Astrocyte of the spinal cord (primary cell): ENCODE results near the gene KRTAP4-4.
"Not testable (repeated sequence)": the region's sequence is repeated elsewhere in the genome, so short reads cannot be mapped to it uniquely, and the experiment has no call there.

Experiments
- DNase-seq: peaks from one replicate; pipeline ENCODE4 v3.0.0; 2011; ENCODE audit warnings: low read depth, low spot score
- H3K4me3 ChIP-seq: 2 replicates; pipeline ENCODE4 v1.5.1; 2011; ENCODE audit warnings: low read depth, mild to moderate bottlenecking, low read length, moderate library complexity
- in situ Hi-C: cut with HindIII; loops from 2 replicates; pipeline ENCODE4 v1.10.0; 2017; ENCODE audit warnings: low sequenced_read_pairs
- TF ChIP-seq, protein P1 (sequence below): IDR thresholded peaks from 2 replicates; pipeline ENCODE4 v1.5.1; 2012; ENCODE audit warnings: low read depth, mild to moderate bottlenecking, low read length, inconsistent platforms

Gene KRTAP4-4

DNA sequence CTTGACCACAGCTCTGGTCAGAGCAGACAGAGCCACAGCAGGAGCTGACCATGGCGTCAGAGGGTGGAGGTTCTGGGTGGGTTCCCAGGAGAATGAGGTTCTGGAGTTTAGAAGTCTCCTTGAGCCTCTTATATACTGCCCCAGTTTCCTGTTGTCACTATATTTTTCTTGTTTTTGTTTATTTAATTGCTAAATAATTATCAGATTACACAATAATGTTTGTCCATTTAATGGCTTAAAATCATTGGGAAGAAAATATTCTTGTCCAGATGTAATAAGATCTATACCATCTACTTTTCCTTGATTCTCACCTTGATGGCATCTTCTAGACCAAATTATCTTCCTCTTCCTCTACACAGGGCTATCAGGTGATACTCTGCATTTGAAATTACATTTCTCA lies 7.6 kb upstream of the KRTAP4-4 start, which contains the start of gene KRTAP4-3:
Gene KRTAP4-3 (minus strand): TSS at position 101 of the 400 bp plus-strand sequence. CDS start 49 bp downstream, at position 52.
- no peak within 1 kb of the TSS for H3K4me3 ChIP-seq
- in situ Hi-C loops: no loop called here
- TF ChIP-seq, protein P1, sequence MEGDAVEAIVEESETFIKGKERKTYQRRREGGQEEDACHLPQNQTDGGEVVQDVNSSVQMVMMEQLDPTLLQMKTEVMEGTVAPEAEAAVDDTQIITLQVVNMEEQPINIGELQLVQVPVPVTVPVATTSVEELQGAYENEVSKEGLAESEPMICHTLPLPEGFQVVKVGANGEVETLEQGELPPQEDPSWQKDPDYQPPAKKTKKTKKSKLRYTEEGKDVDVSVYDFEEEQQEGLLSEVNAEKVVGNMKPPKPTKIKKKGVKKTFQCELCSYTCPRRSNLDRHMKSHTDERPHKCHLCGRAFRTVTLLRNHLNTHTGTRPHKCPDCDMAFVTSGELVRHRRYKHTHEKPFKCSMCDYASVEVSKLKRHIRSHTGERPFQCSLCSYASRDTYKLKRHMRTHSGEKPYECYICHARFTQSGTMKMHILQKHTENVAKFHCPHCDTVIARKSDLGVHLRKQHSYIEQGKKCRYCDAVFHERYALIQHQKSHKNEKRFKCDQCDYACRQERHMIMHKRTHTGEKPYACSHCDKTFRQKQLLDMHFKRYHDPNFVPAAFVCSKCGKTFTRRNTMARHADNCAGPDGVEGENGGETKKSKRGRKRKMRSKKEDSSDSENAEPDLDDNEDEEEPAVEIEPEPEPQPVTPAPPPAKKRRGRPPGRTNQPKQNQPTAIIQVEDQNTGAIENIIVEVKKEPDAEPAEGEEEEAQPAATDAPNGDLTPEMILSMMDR: no peak
- no peak for DNase-seq

DNA sequence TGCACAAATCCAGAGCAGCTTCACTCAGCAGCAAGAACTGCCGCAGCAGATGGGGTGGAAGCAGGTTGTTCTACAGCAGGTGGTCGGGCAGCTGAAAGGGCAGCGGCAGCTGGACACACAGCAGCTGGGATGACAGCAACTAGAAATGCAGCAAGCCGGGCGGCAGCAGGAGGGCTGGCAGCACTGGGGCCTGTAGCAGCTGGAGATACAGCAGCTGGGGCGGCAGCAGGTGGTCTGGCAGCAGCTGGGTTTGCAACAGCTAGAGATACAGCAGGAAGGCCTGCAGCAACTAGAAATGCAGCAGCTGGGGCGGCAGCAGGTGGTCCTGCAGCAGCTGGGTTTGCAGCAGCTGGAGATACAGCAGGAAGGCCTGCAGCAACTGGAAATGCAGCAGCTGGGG lies 7.0 kb upstream of the KRTAP4-4 start:
- TF ChIP-seq, protein P1: no peak
- in situ Hi-C loops: no loop called here
- no peak for DNase-seq
- no peak overlapping the region for H3K4me3 ChIP-seq

DNA sequence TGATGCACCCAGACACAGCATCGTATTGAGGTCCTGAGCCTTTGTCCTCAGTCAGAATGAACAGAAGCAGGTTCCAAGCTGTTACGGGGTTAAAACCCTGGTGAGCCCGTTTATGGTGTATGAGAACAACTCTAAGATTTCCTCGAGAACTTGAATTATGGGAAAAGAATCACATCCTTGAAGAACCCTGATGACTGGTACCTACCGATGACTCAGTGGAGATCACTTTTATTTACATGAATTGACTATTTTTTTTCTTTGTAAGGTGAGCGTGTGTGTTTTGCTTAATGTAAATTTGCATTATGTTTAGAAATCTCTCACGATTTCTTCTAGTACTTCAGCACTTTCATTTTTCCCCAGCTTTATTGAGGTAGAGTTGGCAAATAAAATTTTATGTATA lies 3.3 kb upstream of the KRTAP4-4 start:
- TF ChIP-seq, protein P1: no peak
- no peak for DNase-seq
- in situ Hi-C loops: no loop called here
- H3K4me3 ChIP-seq: no peak overlapping the region

DNA sequence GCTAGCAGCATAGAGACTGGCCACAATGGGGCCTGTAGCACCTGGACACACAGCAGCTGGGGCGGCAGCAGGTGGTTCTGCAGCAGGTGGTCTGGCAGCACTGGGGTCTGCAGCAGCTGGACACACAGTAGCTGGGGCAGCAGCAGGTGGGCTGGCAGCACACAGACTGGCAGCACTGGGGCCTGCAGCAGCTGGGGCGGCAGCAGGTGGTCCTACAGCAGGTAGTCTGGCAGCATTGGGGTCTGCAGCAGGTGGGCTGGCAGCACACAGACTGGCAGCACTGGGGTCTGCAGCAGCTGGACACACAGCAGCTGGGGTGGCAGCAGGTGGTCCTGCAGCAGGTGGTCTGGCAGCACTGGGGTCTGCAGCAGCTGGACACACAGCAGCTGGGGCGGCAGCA lies 358 bp downstream of the KRTAP4-4 start:
- H3K4me3 ChIP-seq, in situ Hi-C loops, DNase-seq: not testable (repeated sequence)

DNA sequence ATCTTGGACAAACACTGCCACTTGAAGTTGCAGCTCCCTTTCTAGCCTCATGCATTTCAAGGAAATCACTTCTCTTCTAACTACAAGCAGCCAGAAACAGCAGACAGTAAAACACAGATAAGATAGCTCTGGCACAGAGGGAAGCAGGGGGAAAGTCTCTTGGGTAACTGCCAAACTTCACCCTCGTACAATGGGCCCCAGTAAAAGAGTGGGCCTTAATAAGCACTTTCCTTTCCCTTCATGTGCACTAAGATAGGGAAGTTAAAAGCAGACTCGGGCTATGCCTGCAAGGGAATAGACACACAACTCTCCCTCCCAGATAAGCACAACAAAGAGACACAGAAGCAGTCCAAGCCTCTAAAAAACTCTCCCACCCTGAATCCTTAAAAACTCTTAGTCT lies 6.7 kb downstream of the KRTAP4-4 start:
- TF ChIP-seq, protein P1: no peak
- in situ Hi-C loops: no loop called here
- H3K4me3 ChIP-seq: no peak overlapping the region
- DNase-seq: no peak

DNA sequence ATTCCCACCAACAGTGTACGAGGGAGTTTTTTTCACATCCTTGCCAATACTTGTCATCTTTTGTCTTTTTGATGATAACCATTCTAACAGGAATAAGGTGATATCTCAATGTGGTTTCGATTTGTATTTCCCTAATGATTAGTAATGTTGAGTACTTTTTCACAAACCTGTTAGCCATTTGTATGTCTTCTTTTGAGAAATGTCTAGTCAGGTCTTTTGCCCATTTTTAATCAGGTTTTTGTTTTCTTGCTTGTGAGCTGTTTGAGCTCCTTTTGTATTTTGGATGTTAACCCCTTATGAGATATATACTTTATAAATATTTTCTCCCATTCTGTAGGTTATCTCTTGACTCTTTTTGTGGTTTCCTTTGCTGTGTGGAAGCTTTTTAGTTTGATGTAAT lies 9.0 kb downstream of the KRTAP4-4 start:
- in situ Hi-C loops: no loop called here
- no peak overlapping the region for H3K4me3 ChIP-seq
- DNase-seq: no peak
- TF ChIP-seq, protein P1: no peak

DNA sequence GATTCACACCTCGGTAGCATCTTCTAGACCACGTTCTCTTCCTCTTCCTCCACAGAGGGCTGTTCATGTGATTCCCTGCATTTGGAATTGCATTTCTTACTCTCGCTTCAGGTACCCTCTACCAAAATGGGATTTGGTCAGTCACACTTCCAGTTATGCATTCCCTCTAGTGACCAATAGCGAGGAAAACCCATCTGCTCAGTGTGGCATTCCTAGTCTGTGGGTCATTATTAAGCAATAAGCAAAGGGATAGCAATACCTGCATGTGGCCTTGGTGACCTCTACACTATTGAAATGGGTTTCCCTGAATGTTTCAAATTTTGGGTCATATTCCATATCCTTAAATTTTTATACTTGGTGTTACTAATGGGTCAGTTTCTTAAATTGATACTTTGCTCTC lies 10.5 kb downstream of the KRTAP4-4 start:
- no peak overlapping the region for H3K4me3 ChIP-seq
- DNase-seq: no peak
- TF ChIP-seq, protein P1: no peak
- in situ Hi-C loops: no loop called here
